Measurements from ENCODE around the gene KREMEN2.

DNA sequence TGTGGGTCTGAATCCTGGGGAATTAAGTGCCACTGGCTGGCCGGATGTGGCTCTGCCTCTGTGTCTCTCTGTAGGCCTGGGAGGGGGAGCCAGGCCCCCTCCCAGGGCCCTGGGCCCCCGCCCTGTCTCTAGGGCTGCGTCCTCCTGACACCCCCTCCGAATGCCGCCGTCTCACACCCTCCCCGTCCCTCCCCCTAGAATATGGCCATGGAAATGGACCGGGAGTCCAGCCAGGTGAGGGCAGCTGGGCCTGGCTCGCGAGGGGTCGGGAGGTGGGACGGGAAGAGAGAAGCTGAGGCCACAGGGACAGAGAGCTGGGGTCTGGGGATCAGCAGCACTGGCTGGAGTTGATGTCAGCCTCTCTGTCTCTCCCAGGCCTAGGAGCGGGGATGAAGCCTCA, 32.2 kb downstream of the KREMEN2 start:
- TF ChIP-seq EZH2 (IDR thresholded peaks at IDR 0.05; ENCODE audit: borderline replicate concordance) (no peak), CTCF (IDR thresholded peaks at IDR 0.05; ENCODE audit: poor library complexity) (no peak)
